Esophagus muscularis mucosa (tissue), 3 donors: ENCODE measurements around the gene LRP5.

Source experiments
- CTCF ChIP-seq, 3 experiments: fragments of 200-600 bp in 2 of 3; fragments of 450-650 bp in 1 of 3; sonication (generic) in 2 of 3; IDR thresholded peaks; one replicate each; pipeline ENCODE4 v1.5.1; 2017 to 2019; ENCODE audit warnings: antibody characterized with exemption in 3 of 3, mild to moderate bottlenecking in 2 of 3, moderate library complexity in 1 of 3
- POLR2A ChIP-seq: fragments of 450-650 bp; IDR thresholded peaks from one replicate; pipeline ENCODE4 v1.6.1; 2017; ENCODE audit warnings: antibody characterized with exemption, moderate library complexity, mild to moderate bottlenecking, low read depth
- POLR2AphosphoS5 ChIP-seq, 2 donors: sonication (generic); formaldehyde crosslinking; IDR thresholded peaks; one replicate each; pipeline ENCODE4 v1.6.1; 2017; ENCODE audit warnings: antibody characterized with exemption in 2 of 2

GRCh38 chr11:68298659-68299516 lies 13.5 kb upstream of the LRP5 start:
- TF ChIP-seq CTCF (IDR thresholded peaks at IDR 0.05) = no peak
- no peak for TF ChIP-seq POLR2A
- TF ChIP-seq POLR2AphosphoS5 (IDR thresholded peaks at IDR 0.05) = no peak
